H1 (cell line): ENCODE results near the gene SNAP25. TPM values are rescaled to one million over a fixed set of nuclear protein-coding genes. Genes with fewer than 3 reads are reported as not detected.

Experiments
- CTCF ChIA-PET: fragments of 300-600 bp; sonication (Branson Sonifier 250); formaldehyde crosslinking; loops from one replicate; lab custom pipeline; 2021; ENCODE audit not compliant: partially characterized antibody; lab: Charles Lee
- POLR2A ChIA-PET: fragments of 300-600 bp; sonication (Branson Sonifier 250); formaldehyde crosslinking; loops from one replicate; lab custom pipeline; 2021; ENCODE audit warnings: inconsistent platforms; ENCODE audit not compliant: partially characterized antibody; lab: Charles Lee
- DNase-seq, 2 experiments: peaks; one replicate each; pipeline versions ENCODE4 v3.0.0 to v3.0.0-alpha.2; 2010 to 2022; ENCODE audit warnings: low spot score in 2 of 2, low read depth in 1 of 2, mixed read lengths in 1 of 2
- FAIRE-seq: peaks from 2 replicates; lab custom pipeline; 2011; peaks lifted over from hg19 to GRCh38; lab: Jason Lieb, UNC
- H2AFZ ChIP-seq: 2 replicates; pipeline ENCODE4 v1.8.1; 2012; ENCODE audit warnings: low read length, inconsistent platforms
- H2AK5ac ChIP-seq: 2 replicates; pipeline ENCODE4 v1.6.1; 2013; ENCODE audit warnings: low read depth, low read length
- H2BK120ac ChIP-seq: replicated peaks from 2 replicates; pipeline ENCODE3; 2013; ENCODE audit warnings: low read depth, low read length, inconsistent platforms
- H2BK12ac ChIP-seq: 2 replicates; pipeline ENCODE4 v1.6.1; 2013; ENCODE audit warnings: low read depth, low read length
- H2BK15ac ChIP-seq: 2 replicates; pipeline ENCODE4 v1.6.1; 2013; ENCODE audit warnings: low read length
- H2BK20ac ChIP-seq: 2 replicates; pipeline ENCODE4 v1.6.1; 2013; ENCODE audit warnings: low read length
- H2BK5ac ChIP-seq: 2 replicates; pipeline ENCODE4 v1.6.1; 2013; ENCODE audit warnings: low read depth, low read length
- H3K14ac ChIP-seq: 2 replicates; pipeline ENCODE4 v1.6.1; 2013; ENCODE audit warnings: inconsistent platforms; ENCODE audit not compliant: insufficient read length
- H3K18ac ChIP-seq: 2 replicates; pipeline ENCODE4 v1.6.1; 2013; ENCODE audit warnings: low read length; ENCODE audit errors: extremely low read depth
- H3K23ac ChIP-seq: 2 replicates; pipeline ENCODE4 v1.6.1; 2013; ENCODE audit warnings: inconsistent platforms; ENCODE audit not compliant: insufficient read length
- H3K23me2 ChIP-seq: 2 replicates; pipeline ENCODE4 v1.6.1; 2013; ENCODE audit warnings: low read depth, low read length
- H3K27ac ChIP-seq: 2 replicates; pipeline ENCODE4 v1.6.1; 2011; ENCODE audit warnings: low read depth, low read length, inconsistent platforms
- H3K27me3 ChIP-seq, 4 experiments: replicated peaks in 1 of 4; 1 replicate in 1 of 4; 2 replicates in 3 of 4; pipeline versions ENCODE4 v1.6.1 to v1.8.1; 2011 to 2013; ENCODE audit warnings: low read length in 3 of 4, mild to moderate bottlenecking in 3 of 4, inconsistent platforms in 2 of 4, mixed read lengths in 2 of 4, moderate library complexity in 1 of 4; ENCODE audit not compliant: control insufficient read depth in 3 of 4, insufficient read depth in 3 of 4; ENCODE audit errors: extremely low read depth in 1 of 4
- H3K36me3 ChIP-seq, 4 experiments: 2 replicates each; pipeline versions ENCODE4 v1.6.1 to v1.8.1; 2011 to 2013; ENCODE audit warnings: mild to moderate bottlenecking in 4 of 4, low read length in 3 of 4, moderate library complexity in 2 of 4, control low read depth in 1 of 4, inconsistent platforms in 1 of 4; ENCODE audit not compliant: insufficient read depth in 4 of 4, control insufficient read depth in 2 of 4
- H3K4ac ChIP-seq: replicated peaks from 2 replicates; pipeline ENCODE3; 2013; ENCODE audit warnings: low read length, low read depth, mixed read lengths, inconsistent platforms; ENCODE audit not compliant: insufficient read length
- H3K4me1 ChIP-seq, 4 experiments: replicated peaks in 1 of 4; 1 replicate in 1 of 4; 2 replicates in 3 of 4; pipeline versions ENCODE4 v1.6.1 to v1.8.1; 2011 to 2013; ENCODE audit warnings: low read length in 3 of 4, inconsistent platforms in 2 of 4, mixed read lengths in 1 of 4; ENCODE audit not compliant: insufficient read depth in 4 of 4, control insufficient read depth in 3 of 4
- H3K4me2 ChIP-seq, 2 experiments: 2 replicates each; pipeline versions ENCODE4 v1.6.1 to v1.8.1; 2011 to 2013; ENCODE audit warnings: low read depth in 2 of 2, low read length in 2 of 2, control low read depth in 1 of 2, inconsistent platforms in 1 of 2, mild to moderate bottlenecking in 1 of 2; ENCODE audit not compliant: insufficient read depth in 1 of 2
- H3K4me3 ChIP-seq, 4 experiments: fragments of 200-600, 300-600 bp in 1 of 4; sonication (generic), shearing (Covaris generic), sonication (Bioruptor Twin) in 1 of 4; 2 replicates each; pipeline versions ENCODE4 v1.5.1 to v1.8.1; 2011 to 2016; ENCODE audit warnings: low read length in 4 of 4, low read depth in 3 of 4, control low read depth in 2 of 4, inconsistent platforms in 2 of 4, mild to moderate bottlenecking in 2 of 4, mixed read lengths in 1 of 4, moderate library complexity in 1 of 4; ENCODE audit not compliant: insufficient read depth in 2 of 4; ENCODE audit errors: extremely low read depth in 1 of 4
- H3K56ac ChIP-seq: replicated peaks from 2 replicates; pipeline ENCODE3; 2013; ENCODE audit warnings: low read depth, mild to moderate bottlenecking, mixed read lengths, low read length, inconsistent platforms; ENCODE audit not compliant: insufficient read length
- H3K79me1 ChIP-seq: 2 replicates; pipeline ENCODE4 v1.6.1; 2013; ENCODE audit warnings: low read depth, low read length, control low read depth
- H3K79me2 ChIP-seq, 2 experiments: 2 replicates each; pipeline versions ENCODE4 v1.6.1 to v1.8.1; 2012 to 2013; ENCODE audit warnings: low read length in 2 of 2, mild to moderate bottlenecking in 2 of 2, inconsistent platforms in 1 of 2; ENCODE audit not compliant: insufficient read depth in 2 of 2, control insufficient read depth in 1 of 2
- H3K9ac ChIP-seq, 4 experiments: replicated peaks in 1 of 4; 1 replicate in 1 of 4; 2 replicates in 3 of 4; pipeline versions ENCODE4 v1.6.1 to v1.8.1; 2011 to 2013; ENCODE audit warnings: low read depth in 3 of 4, low read length in 3 of 4, control low read depth in 2 of 4, mild to moderate bottlenecking in 2 of 4, moderate library complexity in 2 of 4, inconsistent platforms in 1 of 4; ENCODE audit errors: extremely low read depth in 1 of 4
- H3K9me3 ChIP-seq, 2 experiments: 2 replicates each; pipeline versions ENCODE4 v1.6.1 to v1.8.1; 2012 to 2013; ENCODE audit warnings: mild to moderate bottlenecking in 2 of 2, moderate library complexity in 2 of 2, control low read depth in 1 of 2, inconsistent platforms in 1 of 2, low read depth in 1 of 2, low read length in 1 of 2, mixed read lengths in 1 of 2; ENCODE audit not compliant: insufficient read depth in 2 of 2
- H4K20me1 ChIP-seq, 2 experiments: replicated peaks in 1 of 2; 2 replicates each; pipeline versions ENCODE3 to v1.8.1; 2011 to 2013; ENCODE audit warnings: inconsistent platforms in 2 of 2, low read length in 2 of 2, mild to moderate bottlenecking in 1 of 2; ENCODE audit not compliant: insufficient read depth in 2 of 2, control insufficient read depth in 1 of 2
- H4K5ac ChIP-seq: 2 replicates; pipeline ENCODE4 v1.6.1; 2013; ENCODE audit warnings: low read length, low read depth, mixed read lengths, inconsistent platforms; ENCODE audit not compliant: insufficient read length
- H4K8ac ChIP-seq: 2 replicates; pipeline ENCODE4 v1.8.0; 2013; ENCODE audit warnings: mild to moderate bottlenecking, moderate library complexity, low read length, inconsistent platforms; ENCODE audit not compliant: insufficient read depth; ENCODE audit errors: extremely low read depth
- H4K91ac ChIP-seq: replicated peaks from 2 replicates; pipeline ENCODE3; 2013; ENCODE audit warnings: low read length, mixed read lengths, inconsistent platforms; ENCODE audit not compliant: insufficient read length
- CBX8 ChIP-seq: fragments of 300-800, 300-1000 bp; sonication (generic); IDR thresholded peaks from 2 replicates; pipeline ENCODE4 v1.7.1; 2016; ENCODE audit warnings: low read depth, low read length, borderline replicate concordance
- KDM4A ChIP-seq: IDR thresholded peaks from one replicate; pipeline ENCODE4 v1.7.1; 2012; ENCODE audit warnings: low read depth, mild to moderate bottlenecking, moderate library complexity, low read length, inconsistent platforms; ENCODE audit not compliant: severe bottlenecking
- POU5F1 ChIP-seq: IDR thresholded peaks from 2 replicates; pipeline ENCODE4 v1.6.1; 2011; ENCODE audit warnings: low read depth, mild to moderate bottlenecking, low read length, moderate library complexity
- TEAD4 ChIP-seq: IDR thresholded peaks from 2 replicates; pipeline ENCODE4 v1.6.1; 2012; ENCODE audit warnings: low read depth, low read length, inconsistent platforms, mixed read lengths
- WGBS, 2 experiments: shearing (Covaris generic) in 1 of 2; methylation state at CpG; one replicate each; pipeline versions ENCODE4 v1.1.6 to v1.1.7; 2013 to 2015; ENCODE audit warnings: low lambda C conversion rate in 2 of 2, mixed read lengths in 2 of 2, inconsistent platforms in 1 of 2, low coverage in 1 of 2, missing lambda C conversion rate in 1 of 2; ENCODE audit not compliant: insufficient replicate concordance in 2 of 2, insufficient coverage in 1 of 2, insufficient read length in 1 of 2; ENCODE audit errors: extremely low coverage in 1 of 2, missing lambda C conversion rate in 1 of 2; 5-methylcytosine and 5-hydroxymethylcytosine counted together
- polyA plus RNA-seq, 7 experiments: library from polyadenylated mRNA; depleted of rRNA in 3 of 7; stranded (reverse) in 5 of 7; unstranded in 2 of 7; fragments of >200 nt in 5 of 7; fragments of 200-250 nt in 2 of 7; gene quantifications; 1 replicate in 5 of 7; 2 replicates in 1 of 7; 4 replicates in 1 of 7; pipeline versions ENCODE4 v1.2.1 to v1.2.3, GENCODE V29; 2011 to 2013; ENCODE audit warnings: missing spikeins in 2 of 7, mixed read lengths in 2 of 7
- total RNA-seq: library from RNA; stranded (reverse); fragmentation: NEBNext Ultra II Directional; extraction: Animal tissue kit (Norgen Biotek cat#: 25700); gene quantifications from 2 replicates; pipeline ENCODE4 v1.2.1, GENCODE V29; 2021

Gene SNAP25
- total and polyA plus RNA-seq, 2 of the 8 experiments (the other 6 are each of a cell fraction or from before 2014, with no cell fraction given) = 0.51 to 0.52 TPM

DNA sequence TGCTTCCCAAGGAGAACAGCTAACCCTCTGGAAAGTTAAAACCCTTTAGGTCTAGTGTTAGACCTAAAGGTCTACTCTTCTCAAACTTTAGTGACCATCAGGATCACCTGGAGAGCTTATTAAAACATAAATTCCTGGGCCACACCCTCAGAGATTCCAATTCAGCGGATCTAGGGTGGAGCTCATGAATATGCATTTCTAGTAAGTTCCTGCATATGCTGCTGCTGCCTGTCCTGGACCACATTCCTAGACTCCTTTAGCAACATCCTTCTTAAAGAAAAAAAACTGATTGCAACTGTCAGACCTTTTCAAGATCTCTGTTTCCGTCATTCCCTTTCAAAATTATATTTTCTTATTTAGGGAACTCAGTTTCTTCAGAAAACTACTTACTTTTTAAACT is 31.2 kb downstream of the SNAP25 start:
- ChIA-PET POLR2A (interaction anchor here (0.7 kb wide), 1 partner anchor 17 kb away, joined by 3 read pairs; no protein-coding TSS in a partner anchor), CTCF (interaction anchor here (0.6 to 2.0 kb wide), 7 partner anchors 9 to 287 kb away, joined by 3 to 7 read pairs (median 3); no protein-coding TSS in a partner anchor)
- Histone ChIP-seq H2AFZ (no peak overlapping the region), H4K8ac (no peak overlapping the region), H2BK5ac (no peak overlapping the region), H3K4me2 (no peak overlapping the region), H3K56ac (no peak overlapping the region), H2BK120ac (no peak overlapping the region), H2BK20ac (no peak overlapping the region), H3K27ac (no peak overlapping the region), H3K18ac (no peak overlapping the region), H4K5ac (no peak overlapping the region), H3K79me2 (no peaks in the 10 kb centered on the region), H3K23ac (no peak overlapping the region), H3K4ac (no peak overlapping the region), H4K20me1 (no peaks in the 10 kb centered on the region), H3K9me3 (no peaks in the 10 kb centered on the region), H3K14ac (no peak overlapping the region), H3K27me3 (no peaks in the 10 kb centered on the region), H3K79me1 (no peaks in the 10 kb centered on the region), H3K36me3 (no peaks in the 10 kb centered on the region), H2AK5ac (no peak overlapping the region), H2BK15ac (no peak overlapping the region), H3K4me3 (no peak overlapping the region), H3K9ac (no peak overlapping the region), H2BK12ac (no peak overlapping the region), H3K23me2 (no peaks in the 10 kb centered on the region), H4K91ac (no peak overlapping the region), H3K4me1 (peaks cover 2 to 9% (median 4%) of the 10 kb centered on the region in 4 experiments; a peak in 5 of 7 replicates)
- WGBS, 2 experiments = 84% methylated on average over 2 of the region's 2 CpGs; no CpG with 5 or more reads in 1 of the 2 experiments
- DNase-seq (no peak), FAIRE-seq (peak; percentile 65)
- TF ChIP-seq KDM4A (no peak), TEAD4 (0 out of 2 replicates have a peak, but pooled peaks have one; percentile 30), CBX8 (no peak), POU5F1 (peak; percentile 80; the same call in 1 of the 2 replicates)
